ENCODE measurements around the gene AQP12B.

The AQP12B gene

DNA sequence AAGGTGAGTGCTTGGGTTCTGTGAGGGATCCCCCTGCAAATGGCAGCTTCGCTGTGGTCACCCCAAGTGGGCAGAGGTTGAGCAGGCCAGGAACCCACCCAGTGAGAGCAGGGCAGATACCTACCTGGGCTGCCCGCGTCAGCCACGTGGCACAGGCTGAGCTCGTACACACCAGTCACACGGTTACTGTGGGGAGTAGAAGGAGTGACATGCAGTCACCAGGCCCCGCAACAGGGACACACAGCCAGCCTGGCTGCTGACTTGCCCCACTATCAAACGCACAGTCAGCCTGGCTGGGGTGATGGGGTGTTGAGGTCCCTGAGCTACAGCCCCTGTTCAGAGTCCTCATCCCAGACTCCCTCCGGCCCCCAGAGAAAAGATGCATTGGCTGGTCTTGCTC, 41.2 kb upstream of the AQP12B start:
- Histone ChIP-seq H3K4me3 (ENCODE audit: low read depth, low read length) (no peak overlapping the region), H3K27ac (no peak overlapping the region), H3K27me3 (replicated peaks) (no peaks in the 10 kb centered on the region), H3K36me3 (replicated peaks) (no peaks in the 10 kb centered on the region)
- in situ Hi-C loops (cut with HindIII; ENCODE audit: low pct_ligation_motif_present, low sequenced_read_pairs) = no loop called here
- no peak for DNase-seq
- TF ChIP-seq, protein P1, sequence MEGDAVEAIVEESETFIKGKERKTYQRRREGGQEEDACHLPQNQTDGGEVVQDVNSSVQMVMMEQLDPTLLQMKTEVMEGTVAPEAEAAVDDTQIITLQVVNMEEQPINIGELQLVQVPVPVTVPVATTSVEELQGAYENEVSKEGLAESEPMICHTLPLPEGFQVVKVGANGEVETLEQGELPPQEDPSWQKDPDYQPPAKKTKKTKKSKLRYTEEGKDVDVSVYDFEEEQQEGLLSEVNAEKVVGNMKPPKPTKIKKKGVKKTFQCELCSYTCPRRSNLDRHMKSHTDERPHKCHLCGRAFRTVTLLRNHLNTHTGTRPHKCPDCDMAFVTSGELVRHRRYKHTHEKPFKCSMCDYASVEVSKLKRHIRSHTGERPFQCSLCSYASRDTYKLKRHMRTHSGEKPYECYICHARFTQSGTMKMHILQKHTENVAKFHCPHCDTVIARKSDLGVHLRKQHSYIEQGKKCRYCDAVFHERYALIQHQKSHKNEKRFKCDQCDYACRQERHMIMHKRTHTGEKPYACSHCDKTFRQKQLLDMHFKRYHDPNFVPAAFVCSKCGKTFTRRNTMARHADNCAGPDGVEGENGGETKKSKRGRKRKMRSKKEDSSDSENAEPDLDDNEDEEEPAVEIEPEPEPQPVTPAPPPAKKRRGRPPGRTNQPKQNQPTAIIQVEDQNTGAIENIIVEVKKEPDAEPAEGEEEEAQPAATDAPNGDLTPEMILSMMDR (IDR thresholded peaks at IDR 0.05; ENCODE audit: low read depth, low read length, missing control alignments) = no peak

- H3K27ac ChIP-seq = no peak overlapping the region
- no peak overlapping the region for H3K4me3 ChIP-seq (ENCODE audit: low read depth, low read length)
- no peak for DNase-seq
- no peaks in the 10 kb centered on the region for H3K27me3 ChIP-seq (replicated peaks)
- in situ Hi-C loops (cut with HindIII; ENCODE audit: low pct_ligation_motif_present, low sequenced_read_pairs) = no loop called here
- TF ChIP-seq, protein P1 (IDR thresholded peaks at IDR 0.05; ENCODE audit: low read depth, low read length, missing control alignments) = peak; percentile 31
- H3K36me3 ChIP-seq (replicated peaks) = no peaks in the 10 kb centered on the region
Measured at GRCh38 chr2:240722796-240723735, 40.4 kb upstream of the AQP12B start.

- H3K27me3 ChIP-seq (replicated peaks) = no peaks in the 10 kb centered on the region
- no peak overlapping the region for H3K4me3 ChIP-seq (ENCODE audit: low read depth, low read length)
- no peaks in the 10 kb centered on the region for H3K36me3 ChIP-seq (replicated peaks)
- in situ Hi-C loops (cut with HindIII; ENCODE audit: low pct_ligation_motif_present, low sequenced_read_pairs) = no loop called here
- DNase-seq = no peak
- no peak overlapping the region for H3K27ac ChIP-seq
- TF ChIP-seq, protein P1 (IDR thresholded peaks at IDR 0.05; ENCODE audit: low read depth, low read length, missing control alignments) = no peak
Measured at GRCh38 chr2:240722376-240722775, 39.7 kb upstream of the AQP12B start.

DNA sequence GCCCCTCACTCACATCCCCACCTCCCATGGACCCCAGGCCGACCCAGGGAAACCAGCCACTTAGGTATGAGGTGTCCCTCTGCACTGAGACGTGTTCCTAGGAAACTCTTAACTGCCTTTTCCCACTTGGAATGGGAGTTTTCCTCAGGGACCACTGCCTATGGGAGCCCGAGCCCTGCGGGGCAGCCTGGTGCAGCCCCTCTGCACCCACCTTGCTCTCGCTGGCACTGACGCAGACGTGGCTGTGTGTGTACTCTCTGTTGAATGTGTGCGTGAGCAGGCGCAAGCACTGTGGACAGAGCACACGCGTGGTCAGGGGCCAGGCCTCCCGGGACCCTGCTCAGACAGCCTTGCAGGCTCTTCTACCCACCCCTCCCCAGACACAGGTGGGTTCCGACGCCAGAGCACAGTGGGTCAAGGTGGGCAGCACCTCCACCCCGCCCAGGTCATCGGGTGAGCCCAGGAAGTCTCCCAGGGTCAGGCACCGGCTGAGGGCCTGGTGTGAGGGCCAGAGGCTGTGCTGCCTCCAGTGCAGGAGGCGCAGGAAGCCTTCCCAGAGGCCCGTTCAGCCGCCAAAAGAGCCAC, 39.0 kb upstream of the AQP12B start:
- TF ChIP-seq, protein P1 (IDR thresholded peaks at IDR 0.05; ENCODE audit: low read depth, low read length, missing control alignments) = no peak
- in situ Hi-C loops (cut with HindIII; ENCODE audit: low pct_ligation_motif_present, low sequenced_read_pairs) = no loop called here
- H3K27ac ChIP-seq = no peak overlapping the region
- H3K4me3 ChIP-seq (ENCODE audit: low read depth, low read length) = no peak overlapping the region
- DNase-seq = no peak
- H3K27me3 ChIP-seq (replicated peaks) = no peaks in the 10 kb centered on the region
- H3K36me3 ChIP-seq (replicated peaks) = no peaks in the 10 kb centered on the region

DNA sequence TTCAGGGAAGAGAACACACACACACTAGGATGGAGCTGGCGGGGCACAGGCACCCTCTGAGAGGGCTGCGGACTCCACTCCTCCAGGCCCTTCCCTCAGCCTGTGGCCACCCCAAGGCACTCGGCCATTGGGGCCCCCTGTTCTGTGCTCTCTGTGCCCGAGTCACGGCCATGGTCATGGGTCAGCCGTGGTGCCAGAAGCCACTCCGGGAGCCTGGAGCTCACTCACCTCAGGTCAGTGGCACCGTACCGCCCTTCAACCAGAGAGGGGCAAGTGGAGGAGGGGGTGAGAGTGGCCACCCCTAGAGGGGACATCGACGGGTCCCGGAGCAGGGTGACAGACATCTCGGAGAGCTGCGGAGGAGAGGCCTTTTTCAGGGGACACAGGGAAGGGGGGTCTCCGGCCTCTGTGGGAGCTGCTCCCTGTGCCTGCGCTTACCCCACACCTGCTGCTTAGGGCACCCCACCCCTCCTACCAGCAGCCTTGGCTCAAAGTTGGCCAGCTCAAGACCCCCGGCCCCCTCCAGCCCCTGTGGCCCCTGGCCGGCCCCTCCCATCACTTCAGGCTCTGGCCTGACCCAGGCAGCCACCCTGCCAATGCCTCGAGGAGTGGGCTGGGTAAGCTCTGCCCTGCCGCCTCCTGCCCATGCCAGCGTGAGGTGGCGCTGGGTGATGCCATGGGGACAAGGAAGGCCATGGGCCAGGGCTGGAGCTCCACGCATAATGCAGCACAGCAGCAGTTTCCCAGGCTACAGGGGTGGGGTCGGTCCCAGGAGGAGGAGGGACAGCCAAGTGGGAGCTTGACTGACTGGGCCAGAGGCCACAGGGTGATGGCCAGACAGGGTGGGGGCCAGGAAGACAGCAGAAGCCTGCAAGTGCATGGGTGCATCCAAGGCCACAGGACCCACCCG, 38.3 kb upstream of the AQP12B start:
- no peak overlapping the region for H3K27ac ChIP-seq
- TF ChIP-seq, protein P1 (IDR thresholded peaks at IDR 0.05; ENCODE audit: low read depth, low read length, missing control alignments) = no peak
- no peaks in the 10 kb centered on the region for H3K27me3 ChIP-seq (replicated peaks)
- DNase-seq = no peak
- H3K4me3 ChIP-seq (ENCODE audit: low read depth, low read length) = no peak overlapping the region
- in situ Hi-C loops (cut with HindIII; ENCODE audit: low pct_ligation_motif_present, low sequenced_read_pairs) = no loop called here
- H3K36me3 ChIP-seq (replicated peaks) = no peaks in the 10 kb centered on the region
